Uterus (tissue), 4 donors: ENCODE data around the gene RAD51AP2. TPM values are rescaled to one million over a fixed set of nuclear protein-coding genes. Genes with fewer than 3 reads are reported as not detected.
"Not testable (repeated sequence)": the region's sequence is repeated elsewhere in the genome, so short reads cannot be mapped to it uniquely, and the experiment has no call there.

ENCODE experiments used
- DNase-seq, 2 donors: peaks; one replicate each; pipeline ENCODE4 v3.0.0-alpha.2; 2019 to 2020
- H3K27ac ChIP-seq, 2 donors: fragments of 200-600 bp; sonication (generic); 1 replicate in 1 of 2; 2 replicates in 1 of 2; pipeline ENCODE4 v1.5.1; 2016 to 2018
- H3K27me3 ChIP-seq, 2 donors: fragments of 200-600 bp; sonication (generic); one replicate each; pipeline ENCODE4 v1.5.1; 2018 to 2019; ENCODE audit warnings: control low read depth in 1 of 2
- H3K36me3 ChIP-seq, 2 donors: fragments of 200-600 bp; sonication (generic); one replicate each; pipeline ENCODE4 v1.5.1; 2019; ENCODE audit warnings: control low read depth in 1 of 2
- H3K4me1 ChIP-seq, 2 donors: fragments of 200-600 bp; sonication (generic); one replicate each; pipeline ENCODE4 v1.5.1; 2018 to 2019; ENCODE audit warnings: control low read depth in 1 of 2
- H3K4me3 ChIP-seq, 2 donors: fragments of 200-600 bp; sonication (generic); 1 replicate in 1 of 2; 2 replicates in 1 of 2; pipeline ENCODE4 v1.5.1; 2018 to 2019; ENCODE audit warnings: mild to moderate bottlenecking in 1 of 2
- H3K9me3 ChIP-seq, 2 donors: fragments of 200-600 bp; sonication (generic); one replicate each; pipeline ENCODE4 v1.5.1; 2019; ENCODE audit warnings: control low read depth in 1 of 2
- CTCF ChIP-seq, 4 experiments: fragments of 200-600 bp in 2 of 4; fragments of 450-650 bp in 2 of 4; sonication (generic) in 2 of 4; IDR thresholded peaks; one replicate each; pipeline ENCODE4 v1.5.1; 2016 to 2019; ENCODE audit warnings: antibody characterized with exemption in 4 of 4, mild to moderate bottlenecking in 2 of 4, moderate library complexity in 1 of 4
- POLR2A ChIP-seq, 2 donors: fragments of 450-650 bp; IDR thresholded peaks; one replicate each; pipeline ENCODE4 v1.6.1; 2016; ENCODE audit warnings: antibody characterized with exemption in 2 of 2, mild to moderate bottlenecking in 1 of 2, moderate library complexity in 1 of 2
- intact Hi-C: fragments of 100-400 bp; cut with DNase I; formaldehyde crosslinking; loops from one replicate; pipeline ENCODE4 v1.15.1; 2023; ENCODE audit warnings: low total_unique reads
- total RNA-seq, 4 donors: library from RNA; depleted of rRNA in 3 of 4; stranded (reverse); fragments of >200 nt in 3 of 4; gene quantifications; one replicate each; pipeline versions ENCODE4 v1.1.0 to v1.2.4, GENCODE V29; 2014 to 2023
- donor health status: DM: yes; HTN: yes; CAD: no.

The RAD51AP2 gene
- total RNA-seq, 4 donors from 2014 or later: 0.69 TPM; not detected in 3

DNA sequence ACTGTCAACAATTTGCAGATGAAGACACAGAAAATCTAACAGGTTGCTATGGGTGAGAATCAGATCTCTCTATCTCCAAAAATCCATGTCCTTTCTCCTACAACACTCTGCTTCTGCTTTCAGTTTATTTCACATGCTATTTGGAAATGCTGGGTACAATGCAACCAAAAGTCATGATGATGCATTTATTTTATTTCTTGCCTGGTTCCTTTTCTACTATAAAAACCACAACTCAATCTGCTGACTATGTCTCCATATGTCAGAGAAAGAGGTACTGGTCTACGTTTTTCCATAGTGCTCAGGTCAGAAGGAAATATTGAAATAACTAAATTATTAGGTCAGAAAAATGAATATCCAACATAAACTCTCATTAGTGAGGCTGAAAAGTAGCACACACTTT lies 20.5 kb downstream of the RAD51AP2 start:
- no peaks in the 10 kb centered on the region for H3K27me3 ChIP-seq
- H3K9me3 ChIP-seq: no peaks in the 10 kb centered on the region
- intact Hi-C loops: no loop called here
- DNase-seq: no peak
- H3K27ac ChIP-seq: no peak overlapping the region
- H3K36me3 ChIP-seq: no peaks in the 10 kb centered on the region
- H3K4me1 ChIP-seq: no peaks in the 10 kb centered on the region
- no peak for TF ChIP-seq CTCF (IDR thresholded peaks at IDR 0.05)
- no peak for TF ChIP-seq POLR2A (IDR thresholded peaks at IDR 0.05)
- no peak overlapping the region for H3K4me3 ChIP-seq

DNA sequence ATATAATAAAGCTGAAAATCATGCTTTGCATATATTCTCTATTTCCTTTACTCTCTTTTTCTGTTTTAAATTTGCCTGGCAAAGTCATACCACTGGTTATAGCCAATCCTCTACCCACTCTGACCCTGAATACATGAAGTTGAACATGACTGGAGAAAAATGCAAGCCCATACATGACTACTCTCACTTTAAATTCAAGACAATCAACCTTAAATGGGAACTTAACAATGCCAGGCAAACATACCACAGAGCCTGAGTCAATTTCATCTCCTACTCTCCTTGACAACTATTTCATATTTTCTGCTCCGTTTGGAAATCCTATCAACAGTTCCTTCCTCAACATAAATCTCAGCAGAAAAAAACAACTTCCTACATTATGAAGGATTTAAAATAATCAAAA lies 22.6 kb downstream of the RAD51AP2 start:
- no peak for DNase-seq
- no peak overlapping the region for H3K27ac ChIP-seq
- no peaks in the 10 kb centered on the region for H3K9me3 ChIP-seq
- H3K4me1 ChIP-seq: no peaks in the 10 kb centered on the region
- H3K4me3 ChIP-seq: no peak overlapping the region
- H3K27me3 ChIP-seq: no peaks in the 10 kb centered on the region
- H3K36me3 ChIP-seq: no peaks in the 10 kb centered on the region
- no peak for TF ChIP-seq CTCF (IDR thresholded peaks at IDR 0.05)
- no peak for TF ChIP-seq POLR2A (IDR thresholded peaks at IDR 0.05)
- intact Hi-C loops: no loop called here

GRCh38 chr2:17490165-17490564 lies 28.1 kb downstream of the RAD51AP2 start:
- DNase-seq, H3K27me3 ChIP-seq, intact Hi-C loops: not testable (repeated sequence)

DNA sequence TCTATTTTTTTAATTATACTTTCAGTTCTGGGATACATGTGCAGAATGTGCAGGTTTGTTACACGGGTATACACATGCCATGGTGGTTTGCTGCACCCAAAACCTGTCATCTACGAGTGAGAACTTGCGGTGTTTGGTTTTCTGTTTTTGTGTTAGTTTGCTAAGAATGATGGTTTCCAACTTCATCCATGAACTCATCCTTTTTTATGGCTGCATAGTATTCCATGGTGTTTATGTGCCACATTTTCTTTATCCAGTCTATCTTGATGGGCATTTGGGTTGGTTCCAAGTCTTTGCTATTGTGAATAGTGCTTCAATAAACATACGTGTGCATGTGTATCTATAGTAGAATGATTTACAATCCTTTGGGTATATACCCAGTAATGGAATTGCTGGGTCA lies 29.6 kb downstream of the RAD51AP2 start:
- H3K36me3 ChIP-seq, H3K9me3 ChIP-seq, intact Hi-C loops, DNase-seq, H3K27me3 ChIP-seq, H3K27ac ChIP-seq, H3K4me1 ChIP-seq, H3K4me3 ChIP-seq: not testable (repeated sequence)

More at GRCh38 chr2:17490165-17490564, 28.1 kb downstream of the RAD51AP2 start:
- not testable (repeated sequence) for H3K4me3 ChIP-seq, H3K4me1 ChIP-seq, H3K27ac ChIP-seq, H3K9me3 ChIP-seq, H3K36me3 ChIP-seq

- intact Hi-C loops: no loop called here
- H3K4me3 ChIP-seq: no peak overlapping the region
- H3K9me3 ChIP-seq: no peaks in the 10 kb centered on the region
- no peak for DNase-seq
- no peaks in the 10 kb centered on the region for H3K36me3 ChIP-seq
- no peaks in the 10 kb centered on the region for H3K4me1 ChIP-seq
- no peak overlapping the region for H3K27ac ChIP-seq
- no peaks in the 10 kb centered on the region for H3K27me3 ChIP-seq
- TF ChIP-seq CTCF (IDR thresholded peaks at IDR 0.05) (no peak), POLR2A (IDR thresholded peaks at IDR 0.05) (no peak)
Measured at GRCh38 chr2:17483496-17483895, 34.7 kb downstream of the RAD51AP2 start.

- no peak for DNase-seq
- Histone ChIP-seq H3K4me1 (no peaks in the 10 kb centered on the region), H3K27me3 (no peaks in the 10 kb centered on the region), H3K27ac (no peak overlapping the region), H3K4me3 (no peak overlapping the region), H3K9me3 (no peaks in the 10 kb centered on the region), H3K36me3 (no peaks in the 10 kb centered on the region)
- intact Hi-C loops: no loop called here
- TF ChIP-seq POLR2A (IDR thresholded peaks at IDR 0.05) (no peak), CTCF (IDR thresholded peaks at IDR 0.05) (no peak)
Measured at GRCh38 chr2:17482651-17483050, 35.6 kb downstream of the RAD51AP2 start.
